NCI-H1092 treated with DMSO at 0.1 percent for 48 hours (cell line): ENCODE data around the gene HEATR1.
"Not testable (repeated sequence)": the region's sequence is repeated elsewhere in the genome, so short reads cannot be mapped to it uniquely, and the experiment has no call there.

Experiments used
- DNase-seq: peaks from one replicate; lab custom pipeline; 2025; lab: John Stamatoyannopoulos, UW

HEATR1 gene, protein sequence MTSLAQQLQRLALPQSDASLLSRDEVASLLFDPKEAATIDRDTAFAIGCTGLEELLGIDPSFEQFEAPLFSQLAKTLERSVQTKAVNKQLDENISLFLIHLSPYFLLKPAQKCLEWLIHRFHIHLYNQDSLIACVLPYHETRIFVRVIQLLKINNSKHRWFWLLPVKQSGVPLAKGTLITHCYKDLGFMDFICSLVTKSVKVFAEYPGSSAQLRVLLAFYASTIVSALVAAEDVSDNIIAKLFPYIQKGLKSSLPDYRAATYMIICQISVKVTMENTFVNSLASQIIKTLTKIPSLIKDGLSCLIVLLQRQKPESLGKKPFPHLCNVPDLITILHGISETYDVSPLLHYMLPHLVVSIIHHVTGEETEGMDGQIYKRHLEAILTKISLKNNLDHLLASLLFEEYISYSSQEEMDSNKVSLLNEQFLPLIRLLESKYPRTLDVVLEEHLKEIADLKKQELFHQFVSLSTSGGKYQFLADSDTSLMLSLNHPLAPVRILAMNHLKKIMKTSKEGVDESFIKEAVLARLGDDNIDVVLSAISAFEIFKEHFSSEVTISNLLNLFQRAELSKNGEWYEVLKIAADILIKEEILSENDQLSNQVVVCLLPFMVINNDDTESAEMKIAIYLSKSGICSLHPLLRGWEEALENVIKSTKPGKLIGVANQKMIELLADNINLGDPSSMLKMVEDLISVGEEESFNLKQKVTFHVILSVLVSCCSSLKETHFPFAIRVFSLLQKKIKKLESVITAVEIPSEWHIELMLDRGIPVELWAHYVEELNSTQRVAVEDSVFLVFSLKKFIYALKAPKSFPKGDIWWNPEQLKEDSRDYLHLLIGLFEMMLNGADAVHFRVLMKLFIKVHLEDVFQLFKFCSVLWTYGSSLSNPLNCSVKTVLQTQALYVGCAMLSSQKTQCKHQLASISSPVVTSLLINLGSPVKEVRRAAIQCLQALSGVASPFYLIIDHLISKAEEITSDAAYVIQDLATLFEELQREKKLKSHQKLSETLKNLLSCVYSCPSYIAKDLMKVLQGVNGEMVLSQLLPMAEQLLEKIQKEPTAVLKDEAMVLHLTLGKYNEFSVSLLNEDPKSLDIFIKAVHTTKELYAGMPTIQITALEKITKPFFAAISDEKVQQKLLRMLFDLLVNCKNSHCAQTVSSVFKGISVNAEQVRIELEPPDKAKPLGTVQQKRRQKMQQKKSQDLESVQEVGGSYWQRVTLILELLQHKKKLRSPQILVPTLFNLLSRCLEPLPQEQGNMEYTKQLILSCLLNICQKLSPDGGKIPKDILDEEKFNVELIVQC (N-terminal part only)

GRCh38 chr1:236603991-236604904, at the start of gene HEATR1:
Gene HEATR1 (minus strand): TSS chr1:236604516. CDS start chr1:236604095, 421 bp downstream.
- DNase-seq = peak; percentile 95

- no peak for DNase-seq
These were observed 40.8 kb upstream of the HEATR1 start for GRCh38 chr1:236645016-236645680.

DNA sequence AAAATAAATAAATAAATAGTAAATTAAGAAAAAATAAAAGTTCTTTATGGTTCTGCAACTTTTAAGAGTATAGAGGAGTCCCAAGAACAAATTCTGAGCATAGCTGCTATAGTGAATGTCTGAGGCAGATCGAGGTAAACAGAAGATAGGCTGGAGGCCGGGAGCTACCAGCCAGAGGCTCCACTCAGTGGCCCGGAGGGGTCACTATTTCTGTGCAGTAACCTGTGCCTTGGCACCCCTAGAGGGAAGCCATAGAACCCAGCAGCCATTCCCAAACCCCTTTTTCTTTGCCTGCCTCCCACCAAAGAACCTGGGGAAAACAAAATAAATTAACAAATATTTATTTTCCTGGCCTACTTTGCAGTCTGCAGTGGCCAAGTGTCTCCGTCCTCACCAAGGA, 38.4 kb upstream of the HEATR1 start:
- no peak for DNase-seq

- DNase-seq = peak; percentile 87
These were observed 35.4 kb upstream of the HEATR1 start for GRCh38 chr1:236639686-236640085.

GRCh38 chr1:236638945-236639344, 34.6 kb upstream of the HEATR1 start:
- DNase-seq = peak; percentile 79

DNA sequence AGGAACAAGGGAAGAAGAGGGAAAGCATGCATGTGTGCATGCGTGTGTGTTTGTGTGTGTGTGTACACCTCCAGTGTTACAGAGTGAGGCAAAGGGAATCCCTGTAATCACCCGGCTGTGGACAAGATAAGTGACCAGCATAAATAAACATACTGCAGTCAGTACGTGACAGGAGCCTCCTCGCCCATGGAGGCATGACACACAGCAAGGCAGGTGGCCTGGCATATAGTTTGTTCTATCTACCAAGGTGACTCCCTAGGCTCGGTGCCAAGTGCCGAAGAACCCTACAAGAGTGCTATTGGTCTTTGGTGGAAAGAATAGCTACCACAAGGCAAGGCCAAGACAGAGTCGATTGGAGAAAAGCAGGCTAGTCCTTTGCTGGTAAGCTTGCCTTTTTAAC, 31.7 kb upstream of the HEATR1 start:
- DNase-seq = no peak

- no peak for DNase-seq
These were observed 23.6 kb upstream of the HEATR1 start for GRCh38 chr1:236627727-236628408.

DNA sequence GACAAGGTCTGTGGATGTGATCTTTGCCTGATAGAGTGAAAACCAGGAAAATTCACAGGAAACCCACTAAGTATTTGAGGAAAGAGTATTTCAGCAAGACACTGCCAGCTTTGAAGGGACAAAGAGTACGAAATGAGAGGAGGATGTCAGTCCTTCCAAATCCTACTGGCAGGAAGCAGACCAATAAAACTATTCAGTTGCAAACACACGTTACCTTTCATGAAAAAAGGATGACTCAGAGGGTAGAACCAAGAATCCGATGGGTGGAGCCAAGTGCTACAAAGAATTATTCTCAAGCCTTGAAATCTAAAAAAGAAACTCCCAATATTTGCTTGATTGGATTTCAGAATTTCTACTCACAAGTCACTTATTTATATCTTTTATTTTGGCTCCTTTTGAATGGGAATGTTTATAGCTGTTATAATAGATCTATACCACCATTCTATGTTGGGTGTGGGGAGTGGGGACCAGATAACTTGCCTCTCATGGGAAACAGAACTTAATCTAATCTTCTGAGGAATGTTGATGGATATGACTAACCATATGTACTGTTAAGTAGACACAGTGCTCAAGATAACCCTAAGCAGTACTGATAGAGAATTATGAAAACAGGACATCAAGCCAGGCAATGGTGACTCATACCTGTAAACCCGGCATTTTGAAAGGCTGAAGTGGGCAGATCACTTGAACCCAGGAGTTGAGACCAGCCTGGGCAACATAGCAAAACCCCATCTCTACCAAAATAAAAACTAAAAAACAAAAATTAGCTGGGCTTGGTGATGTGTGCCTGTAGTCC, 19.3 kb upstream of the HEATR1 start:
- DNase-seq = no peak

DNA sequence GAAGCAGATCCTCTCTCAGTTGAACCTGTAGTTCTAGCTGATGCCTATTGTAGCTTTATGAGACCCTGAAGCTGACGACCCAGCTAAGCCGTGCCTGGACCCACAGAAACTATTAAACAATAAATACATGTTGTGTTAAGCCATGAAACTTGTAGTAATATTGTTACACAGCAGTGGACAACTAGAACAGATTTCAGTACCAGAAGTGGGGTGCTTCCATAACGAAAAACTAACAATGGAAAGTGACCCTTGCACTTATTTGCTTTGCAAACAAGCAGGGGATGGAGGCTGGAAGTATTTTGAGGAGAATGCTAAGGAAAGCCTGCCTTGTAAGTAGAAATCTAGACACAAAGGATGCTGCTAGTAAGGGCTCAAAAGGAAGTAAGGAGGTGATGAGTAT, 18.1 kb upstream of the HEATR1 start:
- no peak for DNase-seq

- DNase-seq = no peak
These were observed 15.1 kb upstream of the HEATR1 start for GRCh38 chr1:236619398-236619797.

GRCh38 chr1:236618507-236618906, 14.2 kb upstream of the HEATR1 start:
- DNase-seq = no peak

DNA sequence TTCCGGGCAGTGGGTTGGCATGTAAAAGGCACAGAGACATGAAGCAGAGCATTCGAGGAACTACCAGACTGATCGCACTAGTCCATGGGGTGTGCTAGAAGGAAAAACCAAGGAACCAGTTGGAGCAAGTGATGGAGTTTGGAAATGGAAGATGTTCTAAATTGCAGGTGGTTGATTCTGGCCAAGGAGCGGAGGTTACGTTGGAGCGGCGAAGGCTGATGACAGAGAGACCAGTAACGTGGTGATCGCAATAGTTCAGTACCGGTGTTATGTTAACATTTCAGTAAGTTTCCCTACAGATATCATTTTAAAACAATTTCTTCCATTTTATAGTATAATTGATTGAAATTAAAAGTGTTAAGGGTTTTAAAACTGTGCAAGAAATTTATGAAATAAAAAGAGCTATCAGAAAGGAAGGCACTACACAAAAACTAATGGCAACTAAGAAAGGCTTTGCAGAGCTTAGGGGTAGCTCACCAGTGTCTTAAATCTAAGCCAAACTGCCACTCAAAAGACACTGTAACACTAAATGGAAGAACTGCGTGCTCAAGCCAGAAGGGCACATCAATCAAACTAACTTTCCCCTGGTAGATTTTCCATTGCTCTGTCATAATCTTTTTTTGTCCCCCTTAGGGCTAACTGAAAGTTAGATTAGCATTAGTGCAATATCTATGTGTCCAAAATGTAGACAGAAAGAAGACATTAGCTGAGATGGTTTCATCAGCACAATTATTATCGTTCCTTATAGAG, 11.3 kb upstream of the HEATR1 start:
- no peak for DNase-seq

DNA sequence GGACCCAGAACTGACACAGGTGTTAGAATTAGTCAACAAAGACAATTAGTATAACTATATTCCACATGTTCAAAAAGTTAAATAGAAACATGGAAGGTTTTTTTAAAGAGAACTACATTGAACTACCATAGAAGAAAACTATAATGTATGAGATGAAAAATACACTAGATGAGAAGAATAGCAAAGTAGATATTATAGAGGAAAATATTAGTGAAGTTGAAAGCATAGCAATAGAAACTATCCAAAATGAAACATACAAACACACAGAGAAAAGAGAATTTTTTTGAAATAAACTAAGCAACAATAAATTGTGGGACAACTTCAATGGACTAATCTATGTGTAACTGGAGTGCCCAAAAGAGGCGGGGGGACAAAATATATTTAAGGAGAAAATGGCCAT, 8.0 kb upstream of the HEATR1 start:
- no peak for DNase-seq

DNA sequence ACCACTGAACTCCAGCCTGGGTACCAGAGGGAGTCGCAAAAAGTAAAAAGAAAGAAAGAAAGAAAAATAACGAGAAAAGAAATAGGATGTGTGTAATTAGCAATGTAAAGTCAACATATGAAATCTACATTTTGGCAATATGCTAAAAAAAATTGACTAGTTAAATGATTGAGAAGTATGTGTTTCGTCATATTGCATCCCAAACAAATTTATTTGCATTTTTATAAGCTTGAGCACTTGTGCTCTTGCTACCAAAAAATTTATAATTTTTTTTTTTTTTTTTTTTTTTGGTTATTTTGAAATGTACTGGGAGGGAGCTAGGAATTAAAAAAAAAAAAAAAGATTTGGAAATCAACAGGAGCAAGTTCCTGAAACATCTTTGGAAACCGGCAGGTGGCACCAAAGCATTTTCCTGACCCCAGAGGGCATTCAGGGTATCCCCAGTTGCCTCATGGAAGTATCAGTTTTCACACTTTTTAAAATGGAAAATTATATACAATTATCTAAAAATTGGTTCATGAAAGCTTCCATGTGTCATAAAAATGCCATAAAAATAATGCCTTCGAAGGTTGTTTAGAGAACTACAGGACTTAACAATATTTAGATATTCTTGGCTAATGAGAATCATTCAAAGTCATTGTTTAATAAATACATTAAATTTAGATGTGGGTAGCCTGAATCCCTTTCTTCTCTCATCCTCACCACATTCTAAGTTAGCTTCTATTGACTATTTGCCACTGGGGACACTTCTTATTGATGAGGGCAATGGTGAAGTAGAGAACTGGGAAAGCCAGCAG, 4.8 kb upstream of the HEATR1 start:
- peak; percentile 71 for DNase-seq

- DNase-seq = not testable (repeated sequence)
These were observed 3.3 kb upstream of the HEATR1 start for GRCh38 chr1:236607597-236607996.

GRCh38 chr1:236604905-236605806, 840 bp upstream of the HEATR1 start:
- no peak for DNase-seq
